Measurements from ENCODE around the gene MROH2A.

DNA sequence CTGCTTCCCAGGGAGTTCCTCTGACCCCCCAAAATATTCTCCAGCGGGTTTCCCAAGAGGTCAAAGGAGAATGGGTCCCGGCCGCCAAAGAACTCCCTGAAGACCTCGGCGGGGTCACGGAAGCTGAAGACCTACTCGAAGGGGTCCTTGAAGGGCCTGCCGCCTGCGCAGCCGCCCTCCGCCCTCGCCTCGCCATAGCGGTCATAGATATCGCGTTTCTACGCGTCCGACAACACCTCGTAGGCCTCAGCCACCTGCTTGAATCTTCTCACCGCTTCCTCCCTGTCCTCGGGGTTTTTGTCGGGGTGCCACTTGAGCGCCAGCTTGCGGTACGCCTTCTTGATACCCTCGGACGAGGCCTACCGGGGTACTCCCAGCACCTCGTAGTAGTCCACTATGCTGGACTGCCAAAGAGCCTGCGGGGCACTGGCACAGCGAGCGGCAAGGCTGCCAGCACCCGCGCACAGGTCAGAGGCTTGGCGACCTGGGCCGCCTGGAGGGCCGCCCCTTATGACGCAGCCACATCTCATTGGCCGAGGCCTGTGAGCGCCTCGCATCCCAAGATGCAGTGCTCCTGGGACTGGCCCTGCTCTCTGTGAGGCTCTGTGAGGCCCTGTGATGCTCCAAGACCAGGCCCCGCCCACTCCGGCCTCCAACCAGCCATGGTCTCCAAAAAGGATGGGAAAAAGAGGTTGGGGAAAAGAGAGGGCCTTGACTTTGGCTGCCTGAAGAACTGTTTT lies 23.1 kb upstream of the MROH2A start:
- TF ChIP-seq EP300 (IDR thresholded peaks at IDR 0.05) (no peak), POLR2AphosphoS5 (IDR thresholded peaks at IDR 0.05) (no peak), POLR2A (IDR thresholded peaks at IDR 0.05) (no peak)
- TF ChIP-seq, protein P1, sequence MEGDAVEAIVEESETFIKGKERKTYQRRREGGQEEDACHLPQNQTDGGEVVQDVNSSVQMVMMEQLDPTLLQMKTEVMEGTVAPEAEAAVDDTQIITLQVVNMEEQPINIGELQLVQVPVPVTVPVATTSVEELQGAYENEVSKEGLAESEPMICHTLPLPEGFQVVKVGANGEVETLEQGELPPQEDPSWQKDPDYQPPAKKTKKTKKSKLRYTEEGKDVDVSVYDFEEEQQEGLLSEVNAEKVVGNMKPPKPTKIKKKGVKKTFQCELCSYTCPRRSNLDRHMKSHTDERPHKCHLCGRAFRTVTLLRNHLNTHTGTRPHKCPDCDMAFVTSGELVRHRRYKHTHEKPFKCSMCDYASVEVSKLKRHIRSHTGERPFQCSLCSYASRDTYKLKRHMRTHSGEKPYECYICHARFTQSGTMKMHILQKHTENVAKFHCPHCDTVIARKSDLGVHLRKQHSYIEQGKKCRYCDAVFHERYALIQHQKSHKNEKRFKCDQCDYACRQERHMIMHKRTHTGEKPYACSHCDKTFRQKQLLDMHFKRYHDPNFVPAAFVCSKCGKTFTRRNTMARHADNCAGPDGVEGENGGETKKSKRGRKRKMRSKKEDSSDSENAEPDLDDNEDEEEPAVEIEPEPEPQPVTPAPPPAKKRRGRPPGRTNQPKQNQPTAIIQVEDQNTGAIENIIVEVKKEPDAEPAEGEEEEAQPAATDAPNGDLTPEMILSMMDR (IDR thresholded peaks at IDR 0.05) = no peak

Measured in stomach (tissue), 4 donors.